Breast epithelium (tissue), 4 donors: ENCODE measurements around the gene SCYL1. TPM values are rescaled to one million over a fixed set of nuclear protein-coding genes. Genes with fewer than 3 reads are reported as not detected.
A peak's percentile ranks its signal among the peaks of the same experiment; 100 is the strongest.

Experiments used
- DNase-seq, 2 donors: peaks; one replicate each; pipeline ENCODE4 v3.0.0-alpha.2; 2019; ENCODE audit warnings: low spot score in 2 of 2
- H3K27ac ChIP-seq, 2 donors: fragments of 200-600 bp; sonication (generic) in 1 of 2; one replicate each; pipeline ENCODE4 v1.5.1; 2016 to 2019; ENCODE audit warnings: mild to moderate bottlenecking in 1 of 2
- H3K27me3 ChIP-seq, 2 donors: fragments of 200-600 bp; sonication (generic) in 1 of 2; one replicate each; pipeline versions ENCODE4 v1.5.1 to v1.6.0; 2017 to 2019; ENCODE audit warnings: control low read depth in 1 of 2, mild to moderate bottlenecking in 1 of 2
- H3K36me3 ChIP-seq: fragments of 200-600 bp; one replicate; pipeline ENCODE4 v1.5.1; 2019
- H3K4me1 ChIP-seq, 2 donors: fragments of 200-600 bp; sonication (generic); one replicate each; pipeline ENCODE4 v1.5.1; 2016 to 2019; ENCODE audit warnings: control low read depth in 1 of 2
- H3K4me3 ChIP-seq, 3 donors: fragments of 200-600 bp; sonication (generic); 1 replicate in 2 of 3; 2 replicates in 1 of 3; pipeline ENCODE4 v1.5.1; 2016 to 2019; ENCODE audit warnings: mild to moderate bottlenecking in 3 of 3, moderate library complexity in 2 of 3
- H3K9me3 ChIP-seq, 2 donors: fragments of 200-600 bp; sonication (generic) in 1 of 2; one replicate each; pipeline ENCODE4 v1.5.1; 2016 to 2019; ENCODE audit warnings: control low read depth in 1 of 2
- POLR2A ChIP-seq: fragments of 450-650 bp; IDR thresholded peaks from one replicate; pipeline ENCODE4 v1.6.1; 2016; ENCODE audit warnings: antibody characterized with exemption, mild to moderate bottlenecking, moderate library complexity
- POLR2AphosphoS5 ChIP-seq, 3 donors: sonication (generic); formaldehyde crosslinking; IDR thresholded peaks; one replicate each; pipeline ENCODE4 v1.6.1; 2017; ENCODE audit warnings: antibody characterized with exemption in 3 of 3
- intact Hi-C: fragments of 100-400 bp; cut with DNase I; formaldehyde crosslinking; loops from one replicate; pipeline ENCODE4 v1.15.1; 2023; ENCODE audit warnings: low total_unique reads
- total RNA-seq, 3 donors: library from RNA; depleted of rRNA; stranded (reverse); fragments of >200 nt; gene quantifications; one replicate each; pipeline ENCODE4 v1.1.0, GENCODE V29; 2016
- TF ChIP-seq, protein P1 (sequence below), 3 donors: fragments of 450-650 bp; IDR thresholded peaks; one replicate each; pipeline ENCODE4 v1.5.1; 2016 to 2017; ENCODE audit warnings: antibody characterized with exemption in 3 of 3, mild to moderate bottlenecking in 3 of 3, moderate library complexity in 3 of 3

SCYL1 gene
- total RNA-seq, 3 donors from 2014 or later = 74.1 to 83.4 (median 83.2) TPM

DNA sequence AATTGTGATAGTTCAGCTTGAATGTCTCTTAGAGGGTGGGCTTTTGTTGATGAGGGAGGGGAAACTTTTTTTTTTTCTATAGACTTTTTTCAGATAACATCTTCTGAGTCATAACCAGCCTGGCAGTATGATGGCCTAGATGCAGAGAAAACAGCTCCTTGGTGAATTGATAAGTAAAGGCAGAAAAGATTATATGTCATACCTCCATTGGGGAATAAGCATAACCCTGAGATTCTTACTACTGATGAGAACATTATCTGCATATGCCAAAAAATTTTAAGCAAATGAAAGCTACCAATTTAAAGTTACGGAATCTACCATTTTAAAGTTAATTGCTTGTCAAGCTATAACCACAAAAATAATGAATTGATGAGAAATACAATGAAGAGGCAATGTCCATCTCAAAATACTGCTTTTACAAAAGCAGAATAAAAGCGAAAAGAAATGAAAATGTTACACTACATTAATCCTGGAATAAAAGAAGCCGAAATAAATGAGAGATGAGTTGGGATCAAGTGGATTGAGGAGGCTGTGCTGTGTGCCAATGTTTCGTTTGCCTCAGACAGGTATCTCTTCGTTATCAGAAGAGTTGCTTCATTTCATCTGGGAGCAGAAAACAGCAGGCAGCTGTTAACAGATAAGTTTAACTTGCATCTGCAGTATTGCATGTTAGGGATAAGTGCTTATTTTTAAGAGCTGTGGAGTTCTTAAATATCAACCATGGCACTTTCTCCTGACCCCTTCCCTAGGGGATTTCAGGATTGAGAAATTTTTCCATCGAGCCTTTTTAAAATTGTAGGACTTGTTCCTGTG is 22.1 kb upstream of the SCYL1 start:
- Histone ChIP-seq H3K4me1 (peaks cover 8 to 10% of the 10 kb centered on the region in 2 donors), H3K36me3 (no peaks in the 10 kb centered on the region), H3K9me3 (no peaks in the 10 kb centered on the region), H3K27ac (peak overlapping the region; percentile 95 to 98), H3K4me3 (peak overlapping the region; percentile 68 to 91 (median 72)), H3K27me3 (no peaks in the 10 kb centered on the region)
- peak in 1 of 2 donors; percentile 42 for DNase-seq
- intact Hi-C loops = no loop called here
- TF ChIP-seq POLR2AphosphoS5 (IDR thresholded peaks at IDR 0.05) (peak in 2 of 3 donors; percentile 86 to 94), POLR2A (peak; percentile 30)
- TF ChIP-seq, protein P1, sequence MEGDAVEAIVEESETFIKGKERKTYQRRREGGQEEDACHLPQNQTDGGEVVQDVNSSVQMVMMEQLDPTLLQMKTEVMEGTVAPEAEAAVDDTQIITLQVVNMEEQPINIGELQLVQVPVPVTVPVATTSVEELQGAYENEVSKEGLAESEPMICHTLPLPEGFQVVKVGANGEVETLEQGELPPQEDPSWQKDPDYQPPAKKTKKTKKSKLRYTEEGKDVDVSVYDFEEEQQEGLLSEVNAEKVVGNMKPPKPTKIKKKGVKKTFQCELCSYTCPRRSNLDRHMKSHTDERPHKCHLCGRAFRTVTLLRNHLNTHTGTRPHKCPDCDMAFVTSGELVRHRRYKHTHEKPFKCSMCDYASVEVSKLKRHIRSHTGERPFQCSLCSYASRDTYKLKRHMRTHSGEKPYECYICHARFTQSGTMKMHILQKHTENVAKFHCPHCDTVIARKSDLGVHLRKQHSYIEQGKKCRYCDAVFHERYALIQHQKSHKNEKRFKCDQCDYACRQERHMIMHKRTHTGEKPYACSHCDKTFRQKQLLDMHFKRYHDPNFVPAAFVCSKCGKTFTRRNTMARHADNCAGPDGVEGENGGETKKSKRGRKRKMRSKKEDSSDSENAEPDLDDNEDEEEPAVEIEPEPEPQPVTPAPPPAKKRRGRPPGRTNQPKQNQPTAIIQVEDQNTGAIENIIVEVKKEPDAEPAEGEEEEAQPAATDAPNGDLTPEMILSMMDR (IDR thresholded peaks at IDR 0.05) = peak in 1 of 3 donors; percentile 38

DNA sequence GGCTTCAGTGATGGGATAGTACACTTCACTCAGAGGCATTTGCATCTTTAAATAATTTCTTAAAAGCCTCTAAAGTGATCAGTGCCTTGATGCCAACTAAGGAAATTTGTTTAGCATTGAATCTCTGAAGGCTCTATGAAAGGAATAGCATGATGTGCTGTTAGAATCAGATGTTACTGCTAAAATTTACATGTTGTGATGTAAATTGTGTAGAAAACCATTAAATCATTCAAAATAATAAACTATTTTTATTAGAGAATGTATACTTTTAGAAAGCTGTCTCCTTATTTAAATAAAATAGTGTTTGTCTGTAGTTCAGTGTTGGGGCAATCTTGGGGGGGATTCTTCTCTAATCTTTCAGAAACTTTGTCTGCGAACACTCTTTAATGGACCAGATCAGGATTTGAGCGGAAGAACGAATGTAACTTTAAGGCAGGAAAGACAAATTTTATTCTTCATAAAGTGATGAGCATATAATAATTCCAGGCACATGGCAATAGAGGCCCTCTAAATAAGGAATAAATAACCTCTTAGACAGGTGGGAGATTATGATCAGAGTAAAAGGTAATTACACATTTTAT is 21.4 kb upstream of the SCYL1 start:
- DNase-seq = no peak
- Histone ChIP-seq H3K27me3 (no peaks in the 10 kb centered on the region), H3K27ac (peak overlapping the region; percentile 95 to 98), H3K36me3 (no peaks in the 10 kb centered on the region), H3K4me3 (peak overlapping the region; percentile 68 to 91 (median 72)), H3K9me3 (no peaks in the 10 kb centered on the region), H3K4me1 (peaks cover 8 to 10% of the 10 kb centered on the region in 2 donors)
- no peak for TF ChIP-seq POLR2A
- intact Hi-C loops = no loop called here

DNA sequence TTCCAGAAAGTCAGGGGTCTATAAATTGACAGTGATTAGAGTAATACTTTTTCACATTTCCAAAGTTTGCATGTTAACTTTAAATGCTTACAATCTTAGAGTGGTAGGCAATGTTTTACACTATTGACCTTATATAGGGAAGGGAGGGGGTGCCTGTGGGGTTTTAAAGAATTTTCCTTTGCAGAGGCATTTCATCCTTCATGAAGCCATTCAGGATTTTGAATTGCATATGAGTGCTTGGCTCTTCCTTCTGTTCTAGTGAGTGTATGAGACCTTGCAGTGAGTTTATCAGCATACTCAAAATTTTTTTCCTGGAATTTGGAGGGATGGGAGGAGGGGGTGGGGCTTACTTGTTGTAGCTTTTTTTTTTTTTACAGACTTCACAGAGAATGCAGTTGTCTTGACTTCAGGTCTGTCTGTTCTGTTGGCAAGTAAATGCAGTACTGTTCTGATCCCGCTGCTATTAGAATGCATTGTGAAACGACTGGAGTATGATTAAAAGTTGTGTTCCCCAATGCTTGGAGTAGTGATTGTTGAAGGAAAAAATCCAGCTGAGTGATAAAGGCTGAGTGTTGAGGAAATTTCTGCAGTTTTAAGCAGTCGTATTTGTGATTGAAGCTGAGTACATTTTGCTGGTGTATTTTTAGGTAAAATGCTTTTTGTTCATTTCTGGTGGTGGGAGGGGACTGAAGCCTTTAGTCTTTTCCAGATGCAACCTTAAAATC is 20.8 kb upstream of the SCYL1 start:
- no peaks in the 10 kb centered on the region for H3K27me3 ChIP-seq
- H3K36me3 ChIP-seq = no peaks in the 10 kb centered on the region
- H3K27ac ChIP-seq = peak overlapping the region; percentile 95 to 98
- no peak for DNase-seq
- H3K9me3 ChIP-seq = no peaks in the 10 kb centered on the region
- H3K4me1 ChIP-seq = peaks cover 8 to 10% of the 10 kb centered on the region in 2 donors
- intact Hi-C loops = no loop called here
- H3K4me3 ChIP-seq = peak overlapping the region; percentile 68 to 91 (median 72)
- TF ChIP-seq POLR2AphosphoS5 (IDR thresholded peaks at IDR 0.05) = peak in 2 of 3 donors; percentile 73 to 91
- TF ChIP-seq, protein P1 (IDR thresholded peaks at IDR 0.05) = peak in 1 of 3 donors; percentile 5
- peak; percentile 17 for TF ChIP-seq POLR2A

DNA sequence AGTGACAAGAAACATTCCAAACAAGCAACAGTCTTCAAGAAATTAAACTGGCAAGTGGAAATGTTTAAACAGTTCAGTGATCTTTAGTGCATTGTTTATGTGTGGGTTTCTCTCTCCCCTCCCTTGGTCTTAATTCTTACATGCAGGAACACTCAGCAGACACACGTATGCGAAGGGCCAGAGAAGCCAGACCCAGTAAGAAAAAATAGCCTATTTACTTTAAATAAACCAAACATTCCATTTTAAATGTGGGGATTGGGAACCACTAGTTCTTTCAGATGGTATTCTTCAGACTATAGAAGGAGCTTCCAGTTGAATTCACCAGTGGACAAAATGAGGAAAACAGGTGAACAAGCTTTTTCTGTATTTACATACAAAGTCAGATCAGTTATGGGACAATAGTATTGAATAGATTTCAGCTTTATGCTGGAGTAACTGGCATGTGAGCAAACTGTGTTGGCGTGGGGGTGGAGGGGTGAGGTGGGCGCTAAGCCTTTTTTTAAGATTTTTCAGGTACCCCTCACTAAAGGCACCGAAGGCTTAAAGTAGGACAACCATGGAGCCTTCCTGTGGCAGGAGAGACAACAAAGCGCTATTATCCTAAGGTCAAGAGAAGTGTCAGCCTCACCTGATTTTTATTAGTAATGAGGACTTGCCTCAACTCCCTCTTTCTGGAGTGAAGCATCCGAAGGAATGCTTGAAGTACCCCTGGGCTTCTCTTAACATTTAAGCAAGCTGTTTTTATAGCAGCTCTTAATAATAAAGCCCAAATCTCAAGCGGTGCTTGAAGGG is 20.0 kb upstream of the SCYL1 start:
- peaks cover 8 to 10% of the 10 kb centered on the region in 2 donors for H3K4me1 ChIP-seq
- H3K4me3 ChIP-seq = peak overlapping the region; percentile 68 to 91 (median 72)
- intact Hi-C loops = no loop called here
- no peaks in the 10 kb centered on the region for H3K27me3 ChIP-seq
- peak overlapping the region; percentile 84 to 98 for H3K27ac ChIP-seq
- peak in 1 of 2 donors; percentile 51 for DNase-seq
- no peaks in the 10 kb centered on the region for H3K36me3 ChIP-seq
- H3K9me3 ChIP-seq = no peaks in the 10 kb centered on the region
- TF ChIP-seq POLR2A (no peak), POLR2AphosphoS5 (IDR thresholded peaks at IDR 0.05) (peak in 1 of 3 donors; percentile 66)
- TF ChIP-seq, protein P1 (IDR thresholded peaks at IDR 0.05) = peak in 1 of 3 donors; percentile 21
